ENCODE results near the gene SMG6. TPM values are rescaled to one million over a fixed set of nuclear protein-coding genes. Genes with fewer than 3 reads are reported as not detected.

SMG6 gene
- total and polyA plus RNA-seq, 2 experiments from 2014 or later = 11.9 to 19.9 TPM

DNA sequence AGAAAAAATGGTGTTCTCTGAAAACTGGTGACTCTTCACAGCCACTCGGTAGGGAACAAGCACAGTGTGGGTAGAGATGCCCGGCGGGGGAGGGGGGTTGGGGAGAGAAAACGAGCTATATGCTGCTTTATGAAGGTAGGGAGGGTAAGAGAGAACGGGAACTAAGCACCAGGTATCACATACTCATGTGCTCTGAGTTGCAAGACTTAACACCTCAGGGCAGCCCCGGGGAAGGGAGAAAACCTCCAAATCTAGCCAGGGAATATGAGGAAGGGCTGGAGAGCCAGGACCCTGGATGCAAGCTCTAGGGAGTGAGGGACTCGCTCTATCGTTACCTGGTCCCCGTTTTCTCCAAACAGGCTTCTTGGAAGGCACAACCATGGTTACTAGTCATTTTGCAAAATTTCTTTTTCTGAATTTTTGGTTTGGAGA is 213.4 kb downstream of the SMG6 start:
- Histone ChIP-seq H3K4me3 (no peak overlapping the region), H3K27me3 (no peaks in the 10 kb centered on the region), H3K9me3 (ENCODE audit: low read depth) (no peaks in the 10 kb centered on the region), H3K4me1 (ENCODE audit: insufficient read depth) (peaks cover 35% of the 10 kb centered on the region), H3K36me3 (replicated peaks; ENCODE audit: insufficient read depth, low read depth) (no peaks in the 10 kb centered on the region), H2AFZ (no peak overlapping the region), H4K20me1 (ENCODE audit: insufficient read depth, poor library complexity, severe bottlenecking) (no peaks in the 10 kb centered on the region), H3K4me2 (no peak overlapping the region), H3K27ac (peak overlapping the region; percentile 90), H3K79me2 (peaks cover 3% of the 10 kb centered on the region), H3K9me2 (replicated peaks; ENCODE audit: insufficient read depth) (no peaks in the 10 kb centered on the region)
- TF ChIP-seq EZH2phosphoT487 (IDR thresholded peaks at IDR 0.05; ENCODE audit: low read depth, severe bottlenecking, unreplicated experiment) (no peak), EZH2 (IDR thresholded peaks at IDR 0.05; ENCODE audit: borderline replicate concordance) (no peak)
- TF ChIP-seq, protein P1, sequence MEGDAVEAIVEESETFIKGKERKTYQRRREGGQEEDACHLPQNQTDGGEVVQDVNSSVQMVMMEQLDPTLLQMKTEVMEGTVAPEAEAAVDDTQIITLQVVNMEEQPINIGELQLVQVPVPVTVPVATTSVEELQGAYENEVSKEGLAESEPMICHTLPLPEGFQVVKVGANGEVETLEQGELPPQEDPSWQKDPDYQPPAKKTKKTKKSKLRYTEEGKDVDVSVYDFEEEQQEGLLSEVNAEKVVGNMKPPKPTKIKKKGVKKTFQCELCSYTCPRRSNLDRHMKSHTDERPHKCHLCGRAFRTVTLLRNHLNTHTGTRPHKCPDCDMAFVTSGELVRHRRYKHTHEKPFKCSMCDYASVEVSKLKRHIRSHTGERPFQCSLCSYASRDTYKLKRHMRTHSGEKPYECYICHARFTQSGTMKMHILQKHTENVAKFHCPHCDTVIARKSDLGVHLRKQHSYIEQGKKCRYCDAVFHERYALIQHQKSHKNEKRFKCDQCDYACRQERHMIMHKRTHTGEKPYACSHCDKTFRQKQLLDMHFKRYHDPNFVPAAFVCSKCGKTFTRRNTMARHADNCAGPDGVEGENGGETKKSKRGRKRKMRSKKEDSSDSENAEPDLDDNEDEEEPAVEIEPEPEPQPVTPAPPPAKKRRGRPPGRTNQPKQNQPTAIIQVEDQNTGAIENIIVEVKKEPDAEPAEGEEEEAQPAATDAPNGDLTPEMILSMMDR (IDR thresholded peaks at IDR 0.05; ENCODE audit: poor library complexity) = no peak
- WGBS (ENCODE audit: low lambda C conversion rate, missing lambda C conversion rate) = 82% methylated on average over 5 of the region's 9 CpGs
- DNase-seq (ENCODE audit: low spot score) = no peak

- no peak overlapping the region for H3K4me3 ChIP-seq
- H3K9me3 ChIP-seq (ENCODE audit: low read depth) = no peaks in the 10 kb centered on the region
- no peaks in the 10 kb centered on the region for H3K36me3 ChIP-seq (replicated peaks; ENCODE audit: insufficient read depth, low read depth)
- WGBS (ENCODE audit: low lambda C conversion rate, missing lambda C conversion rate) = 45% methylated on average over 8 of the region's 8 CpGs
- no peak overlapping the region for H2AFZ ChIP-seq
- peaks cover 41% of the 10 kb centered on the region for H3K4me1 ChIP-seq (ENCODE audit: insufficient read depth)
- peaks cover 3% of the 10 kb centered on the region for H3K79me2 ChIP-seq
- H3K9me2 ChIP-seq (replicated peaks; ENCODE audit: insufficient read depth) = no peaks in the 10 kb centered on the region
- H3K27ac ChIP-seq = peak overlapping the region; percentile 90
- H3K27me3 ChIP-seq = no peaks in the 10 kb centered on the region
- TF ChIP-seq EZH2 (IDR thresholded peaks at IDR 0.05; ENCODE audit: borderline replicate concordance) (no peak), EZH2phosphoT487 (IDR thresholded peaks at IDR 0.05; ENCODE audit: low read depth, severe bottlenecking, unreplicated experiment) (no peak)
- TF ChIP-seq, protein P1 (IDR thresholded peaks at IDR 0.05; ENCODE audit: poor library complexity) = no peak
- H4K20me1 ChIP-seq (ENCODE audit: insufficient read depth, poor library complexity, severe bottlenecking) = no peaks in the 10 kb centered on the region
- H3K4me2 ChIP-seq = peak overlapping the region; percentile 73
- DNase-seq (ENCODE audit: low spot score) = no peak
Observed at GRCh38 chr17:2089021-2089422, 214.6 kb downstream of the SMG6 start.

DNA sequence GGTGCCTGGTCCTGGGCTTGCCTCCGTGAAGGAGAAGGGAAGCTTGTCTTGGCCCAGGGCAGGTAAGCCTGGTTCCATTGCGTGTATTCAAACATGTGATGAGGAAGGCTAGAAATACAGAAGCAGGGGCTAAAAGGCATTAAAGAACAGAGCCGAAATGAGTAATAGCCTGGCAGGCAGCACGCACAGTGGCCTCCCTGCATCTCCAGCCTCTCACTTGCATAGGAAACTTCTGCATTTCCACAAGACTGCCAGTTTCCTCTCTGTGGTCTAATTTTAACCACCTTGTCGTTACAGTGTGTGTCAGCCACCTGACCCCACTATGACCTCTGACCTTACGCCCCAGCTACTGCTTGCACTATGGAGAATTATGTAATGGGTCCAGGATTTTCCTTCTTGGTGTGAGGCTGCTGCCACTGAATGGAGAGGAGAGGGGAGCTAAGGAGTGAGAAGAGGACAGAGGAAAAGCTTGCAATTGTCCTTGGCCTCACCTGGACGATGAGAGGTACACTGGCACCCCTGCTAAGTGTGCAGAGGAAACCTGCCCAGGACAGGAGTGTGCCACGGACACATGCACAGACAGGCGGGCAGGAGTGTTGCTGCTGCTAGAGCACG is 215.9 kb downstream of the SMG6 start:
- Histone ChIP-seq H3K4me2 (no peak overlapping the region), H3K79me2 (peaks cover 3% of the 10 kb centered on the region), H4K20me1 (ENCODE audit: insufficient read depth, poor library complexity, severe bottlenecking) (no peaks in the 10 kb centered on the region), H3K36me3 (replicated peaks; ENCODE audit: insufficient read depth, low read depth) (no peaks in the 10 kb centered on the region), H3K9me3 (ENCODE audit: low read depth) (no peaks in the 10 kb centered on the region), H3K27ac (no peak overlapping the region), H3K4me1 (ENCODE audit: insufficient read depth) (peaks cover 53% of the 10 kb centered on the region), H3K27me3 (no peaks in the 10 kb centered on the region), H2AFZ (no peak overlapping the region), H3K9me2 (replicated peaks; ENCODE audit: insufficient read depth) (no peaks in the 10 kb centered on the region), H3K4me3 (no peak overlapping the region)
- TF ChIP-seq EZH2 (IDR thresholded peaks at IDR 0.05; ENCODE audit: borderline replicate concordance) (no peak), EZH2phosphoT487 (IDR thresholded peaks at IDR 0.05; ENCODE audit: low read depth, severe bottlenecking, unreplicated experiment) (no peak)
- TF ChIP-seq, protein P1 (IDR thresholded peaks at IDR 0.05; ENCODE audit: poor library complexity) = no peak
- 87% methylated on average over 10 of the region's 10 CpGs for WGBS (ENCODE audit: low lambda C conversion rate, missing lambda C conversion rate)
- no peak for DNase-seq (ENCODE audit: low spot score)

All from hepatocyte (in vitro differentiated cells).